ENCODE measurements around the gene KIAA0513. TPM values are rescaled to one million over a fixed set of nuclear protein-coding genes. Genes with fewer than 3 reads are reported as not detected.

The KIAA0513 gene
- total RNA-seq, 1 donor from 2014 or later, result 21.7 TPM

- DNase-seq (no peak), ATAC-seq (no peak)
- Histone ChIP-seq H3K27ac (peak overlapping the region; percentile 75), H3K4me3 (peak overlapping the region; percentile 25), H3K27me3 (no peaks in the 10 kb centered on the region), H3K36me3 (no peaks in the 10 kb centered on the region), H3K9me3 (no peaks in the 10 kb centered on the region), H3K4me1 (peaks cover 25% of the 10 kb centered on the region)
- intact Hi-C loops (cut with DNase I), result no loop called here
- TF ChIP-seq CTCF (IDR thresholded peaks at IDR 0.05), result no peak
Observed at GRCh38 chr16:85054948-85055492, 27.4 kb downstream of the KIAA0513 start.

GRCh38 chr16:85055493-85056210 lies 28.1 kb downstream of the KIAA0513 start:
- Histone ChIP-seq H3K27me3 (no peaks in the 10 kb centered on the region), H3K36me3 (no peaks in the 10 kb centered on the region), H3K9me3 (no peaks in the 10 kb centered on the region), H3K4me3 (peak overlapping the region; percentile 25), H3K27ac (peak overlapping the region; percentile 75), H3K4me1 (peaks cover 25% of the 10 kb centered on the region)
- peak; percentile 96 for ATAC-seq
- intact Hi-C loops (cut with DNase I), result no loop called here
- TF ChIP-seq CTCF (IDR thresholded peaks at IDR 0.05), result no peak
- DNase-seq, result peak; percentile 70

GRCh38 chr16:85056211-85056748 lies 28.7 kb downstream of the KIAA0513 start:
- H3K4me3 ChIP-seq, result peak overlapping the region; percentile 25
- intact Hi-C loops (cut with DNase I), result no loop called here
- ATAC-seq (peak; percentile 63), DNase-seq (no peak)
- TF ChIP-seq CTCF (IDR thresholded peaks at IDR 0.05), result peak; percentile 42
- peak overlapping the region; percentile 75 for H3K27ac ChIP-seq
- H3K27me3 ChIP-seq, result no peaks in the 10 kb centered on the region
- peaks cover 25% of the 10 kb centered on the region for H3K4me1 ChIP-seq
- no peaks in the 10 kb centered on the region for H3K9me3 ChIP-seq
- H3K36me3 ChIP-seq, result no peaks in the 10 kb centered on the region

GRCh38 chr16:85057212-85057889 lies 29.8 kb downstream of the KIAA0513 start:
- intact Hi-C loops (cut with DNase I), result no loop called here
- H3K9me3 ChIP-seq, result no peaks in the 10 kb centered on the region
- H3K4me3 ChIP-seq, result no peak overlapping the region
- H3K36me3 ChIP-seq, result no peaks in the 10 kb centered on the region
- TF ChIP-seq CTCF (IDR thresholded peaks at IDR 0.05), result peak; percentile 32
- H3K27me3 ChIP-seq, result no peaks in the 10 kb centered on the region
- peaks cover 25% of the 10 kb centered on the region for H3K4me1 ChIP-seq
- H3K27ac ChIP-seq, result no peak overlapping the region
- DNase-seq, result no peak
- no peak for ATAC-seq

GRCh38 chr16:85057948-85058347 lies 30.4 kb downstream of the KIAA0513 start:
- Histone ChIP-seq H3K36me3 (no peaks in the 10 kb centered on the region), H3K4me1 (peaks cover 26% of the 10 kb centered on the region), H3K9me3 (no peaks in the 10 kb centered on the region), H3K27ac (no peak overlapping the region), H3K27me3 (no peaks in the 10 kb centered on the region), H3K4me3 (no peak overlapping the region)
- intact Hi-C loops (cut with DNase I), result no loop called here
- no peak for DNase-seq
- ATAC-seq, result no peak
- TF ChIP-seq CTCF (IDR thresholded peaks at IDR 0.05), result no peak

Data from upper lobe of right lung (tissue), 1 donor.